ENCODE results near the gene SLC19A1.
A peak's percentile ranks its signal among the peaks of the same experiment; 100 is the strongest.

The SLC19A1 gene

GRCh38 chr21:45488931-45489721 lies 53.1 kb downstream of the SLC19A1 start:
- no peak for DNase-seq

DNA sequence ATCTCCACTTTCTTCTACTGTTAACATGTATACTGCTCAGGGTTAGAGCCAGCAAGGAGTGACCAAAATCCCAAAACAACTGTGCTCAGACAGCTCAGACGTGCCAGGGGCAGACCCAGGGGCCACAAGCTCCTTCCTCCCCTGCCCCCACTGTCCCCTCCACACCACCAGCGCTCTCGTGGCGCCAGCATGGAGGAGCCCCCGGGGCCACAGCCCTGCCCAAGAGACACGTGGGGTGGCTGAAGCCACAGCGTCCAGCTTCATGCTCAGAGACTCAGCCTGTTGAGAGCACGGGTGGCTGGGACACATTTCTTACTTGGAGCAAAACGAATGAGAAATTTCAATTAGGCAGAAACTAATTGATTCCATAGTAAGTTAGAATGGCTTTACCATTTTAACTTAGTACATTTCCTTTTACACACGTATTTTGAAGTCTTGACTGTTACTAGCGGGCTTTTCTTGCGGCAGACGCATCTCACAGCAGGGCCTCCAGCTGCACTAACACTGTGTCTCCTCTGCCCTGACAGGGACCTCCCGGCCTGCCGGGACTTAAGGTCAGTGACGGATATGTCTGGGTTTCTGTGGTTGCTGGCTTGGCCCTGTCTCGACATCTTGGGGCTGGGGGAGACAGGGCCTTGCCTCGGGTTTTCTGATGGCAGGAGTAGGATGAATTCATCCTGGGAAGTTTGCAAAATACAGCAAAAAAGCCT lies 54.2 kb downstream of the SLC19A1 start:
- no peak for DNase-seq

DNA sequence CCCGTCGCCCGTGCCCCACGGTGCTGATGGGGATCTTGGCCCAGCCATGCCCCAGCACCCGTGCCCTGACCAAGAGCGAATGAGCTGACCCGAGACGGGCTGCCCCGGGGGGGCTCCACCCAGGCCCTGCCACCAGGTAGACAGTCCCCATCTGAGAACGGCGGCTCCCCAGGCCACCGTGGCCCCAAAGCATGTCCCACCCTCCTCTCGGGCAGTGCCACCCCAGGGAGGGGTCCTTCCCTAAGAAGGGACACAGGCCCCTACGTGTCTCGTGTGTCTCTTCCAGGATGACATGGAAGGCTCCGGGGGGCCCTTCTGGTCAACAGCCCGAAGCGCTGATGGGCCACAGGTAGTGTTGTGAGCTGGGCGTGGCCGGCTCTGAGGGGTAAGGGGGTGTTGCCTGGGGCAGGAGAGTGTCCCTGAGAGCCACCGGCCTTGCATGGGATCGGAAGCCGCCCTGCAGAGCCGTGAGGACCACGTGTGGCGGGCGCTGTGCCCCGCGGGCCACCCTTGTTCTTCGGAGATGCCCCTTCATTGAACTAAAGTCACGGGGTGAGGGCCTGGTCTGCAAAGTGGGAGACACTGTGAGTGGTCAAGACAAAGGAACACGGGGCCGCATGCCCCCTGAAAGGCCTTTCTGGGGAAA lies 55.0 kb downstream of the SLC19A1 start:
- no peak for DNase-seq

DNA sequence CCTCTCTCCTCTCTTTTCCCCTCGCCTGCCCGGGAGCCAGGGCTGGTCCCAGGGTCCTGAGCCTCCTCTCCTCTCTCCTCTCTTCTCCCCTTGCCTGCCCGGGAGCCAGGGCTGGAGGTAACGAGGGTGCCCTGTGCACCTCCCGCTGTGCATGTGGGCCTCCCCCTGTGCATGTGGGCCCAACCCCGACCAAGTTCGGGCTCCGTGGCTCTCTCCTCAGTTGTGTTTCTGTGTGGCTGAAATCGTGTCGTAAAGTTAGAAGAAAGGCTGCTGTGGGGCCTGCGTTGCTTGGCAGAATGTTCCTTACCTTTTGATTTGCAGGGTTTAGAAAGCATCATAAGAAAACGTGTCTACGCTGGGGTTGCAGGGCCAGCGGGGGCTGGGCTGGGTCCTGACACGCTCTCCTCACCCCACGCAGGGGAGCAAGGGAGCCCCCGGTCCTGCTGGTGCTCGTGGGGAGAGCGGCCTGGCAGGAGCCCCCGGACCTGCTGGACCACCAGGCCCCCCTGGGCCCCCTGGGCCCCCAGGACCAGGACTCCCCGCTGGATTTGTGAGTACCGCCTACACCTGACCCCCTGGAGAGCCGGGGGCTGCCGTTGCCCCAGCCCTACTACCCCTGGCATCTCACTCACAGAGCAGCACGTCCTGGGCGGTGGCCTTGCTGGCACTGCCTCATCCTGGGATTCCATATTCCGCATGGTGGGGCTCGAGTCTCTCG lies 55.6 kb downstream of the SLC19A1 start:
- no peak for DNase-seq

- no peak for DNase-seq
Measured at GRCh38 chr21:45485686-45486442, 56.4 kb downstream of the SLC19A1 start.

GRCh38 chr21:45484318-45484717 lies 57.9 kb downstream of the SLC19A1 start:
- no peak for DNase-seq

- no peak for DNase-seq
Measured at GRCh38 chr21:45482899-45483821, 59.1 kb downstream of the SLC19A1 start.

GRCh38 chr21:45481977-45482898 lies 60.0 kb downstream of the SLC19A1 start:
- no peak for DNase-seq

- no peak for DNase-seq
Measured at GRCh38 chr21:45481566-45481965, 60.7 kb downstream of the SLC19A1 start.

DNA sequence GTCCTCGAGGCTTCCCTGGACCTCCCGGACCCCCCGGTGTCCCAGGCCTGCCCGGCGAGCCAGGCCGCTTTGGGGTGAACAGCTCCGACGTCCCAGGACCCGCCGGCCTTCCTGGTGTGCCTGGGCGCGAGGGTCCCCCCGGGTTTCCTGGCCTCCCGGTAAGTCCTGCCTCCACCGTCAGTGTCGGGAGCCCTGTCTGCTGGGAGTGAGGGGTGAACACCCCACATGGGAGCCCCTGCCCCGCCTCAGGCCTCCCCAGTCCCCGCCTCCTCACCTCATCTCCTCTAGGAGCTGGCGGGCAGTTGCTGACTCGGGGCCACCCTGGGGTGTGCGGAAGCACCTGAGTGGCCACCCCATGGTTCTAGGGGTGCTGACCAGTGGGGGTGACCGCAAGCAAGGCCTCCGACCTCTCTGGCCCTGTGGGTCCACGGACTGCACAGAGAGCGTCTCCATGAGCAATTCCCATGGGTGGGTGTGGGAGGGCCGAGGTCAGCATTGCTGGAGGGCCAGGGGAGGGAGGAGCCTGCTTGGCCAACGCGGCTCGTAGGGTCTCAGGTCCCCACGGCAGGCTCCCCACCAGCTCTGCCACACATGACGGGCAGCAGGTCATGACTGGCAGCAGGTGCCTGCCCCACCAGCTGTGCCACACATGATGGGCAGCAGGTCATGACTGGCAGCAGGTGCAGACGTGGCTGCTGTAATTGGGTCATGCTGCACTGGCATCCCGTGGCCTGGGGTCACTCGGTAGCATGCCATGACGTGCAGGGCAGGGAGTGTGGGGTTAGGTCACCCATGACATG lies 61.3 kb downstream of the SLC19A1 start:
- DNase-seq: no peak

GRCh38 chr21:45479691-45480675 lies 62.3 kb downstream of the SLC19A1 start:
- no peak for DNase-seq

GRCh38 chr21:45478816-45479669 lies 63.2 kb downstream of the SLC19A1 start:
- no peak for DNase-seq

- peak; percentile 28 to 41 for DNase-seq
Measured at GRCh38 chr21:45478115-45478801, 64.0 kb downstream of the SLC19A1 start.

- no peak for DNase-seq
Measured at GRCh38 chr21:45477176-45478114, 64.8 kb downstream of the SLC19A1 start.

DNA sequence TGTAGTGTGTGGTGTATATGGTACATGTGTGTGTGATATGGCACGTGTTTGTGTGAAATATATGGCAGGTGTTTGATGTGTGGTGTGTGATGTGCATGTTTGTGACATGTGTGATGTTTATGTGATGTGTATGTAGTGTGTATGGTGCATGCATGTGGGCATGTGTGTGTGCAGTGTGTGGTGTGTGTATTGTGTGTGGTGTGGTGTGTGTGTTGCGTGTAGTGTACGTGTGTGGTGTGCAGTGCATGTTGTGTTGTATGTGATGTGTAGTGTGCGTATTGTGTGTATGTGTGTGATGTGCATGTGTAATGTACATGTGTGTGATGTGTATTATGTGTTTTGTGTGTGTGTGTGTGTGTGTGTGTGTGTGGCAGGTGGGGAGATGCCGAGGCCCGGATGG lies 65.7 kb downstream of the SLC19A1 start:
- no peak for DNase-seq

All from SHP77 (cell line).